ENCODE results near the gene CLDN9.

Gene CLDN9

DNA sequence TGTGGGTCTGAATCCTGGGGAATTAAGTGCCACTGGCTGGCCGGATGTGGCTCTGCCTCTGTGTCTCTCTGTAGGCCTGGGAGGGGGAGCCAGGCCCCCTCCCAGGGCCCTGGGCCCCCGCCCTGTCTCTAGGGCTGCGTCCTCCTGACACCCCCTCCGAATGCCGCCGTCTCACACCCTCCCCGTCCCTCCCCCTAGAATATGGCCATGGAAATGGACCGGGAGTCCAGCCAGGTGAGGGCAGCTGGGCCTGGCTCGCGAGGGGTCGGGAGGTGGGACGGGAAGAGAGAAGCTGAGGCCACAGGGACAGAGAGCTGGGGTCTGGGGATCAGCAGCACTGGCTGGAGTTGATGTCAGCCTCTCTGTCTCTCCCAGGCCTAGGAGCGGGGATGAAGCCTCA is 16.4 kb upstream of the CLDN9 start:
- DNase-seq: no peak

DNA sequence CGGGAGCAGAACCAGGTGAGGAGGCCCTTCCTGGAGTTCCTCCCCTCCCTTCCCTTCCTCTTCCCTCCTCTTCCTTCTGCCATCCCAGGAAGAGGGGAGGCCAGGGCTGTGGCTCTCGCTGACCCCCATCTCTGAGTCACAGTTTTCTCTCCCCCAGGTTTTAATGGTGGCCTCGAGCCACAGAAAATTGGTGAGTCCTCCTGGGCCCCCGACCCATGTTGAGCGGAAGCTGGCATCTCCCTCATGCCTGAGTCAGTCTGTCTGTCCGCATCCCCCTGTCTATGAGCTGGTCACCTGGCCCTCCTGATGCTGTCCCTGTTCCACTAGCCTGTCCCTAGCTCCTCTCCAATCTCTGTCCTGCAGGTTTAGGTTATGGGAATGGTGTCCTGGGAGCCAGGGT is 12.8 kb upstream of the CLDN9 start:
- DNase-seq: no peak

DNA sequence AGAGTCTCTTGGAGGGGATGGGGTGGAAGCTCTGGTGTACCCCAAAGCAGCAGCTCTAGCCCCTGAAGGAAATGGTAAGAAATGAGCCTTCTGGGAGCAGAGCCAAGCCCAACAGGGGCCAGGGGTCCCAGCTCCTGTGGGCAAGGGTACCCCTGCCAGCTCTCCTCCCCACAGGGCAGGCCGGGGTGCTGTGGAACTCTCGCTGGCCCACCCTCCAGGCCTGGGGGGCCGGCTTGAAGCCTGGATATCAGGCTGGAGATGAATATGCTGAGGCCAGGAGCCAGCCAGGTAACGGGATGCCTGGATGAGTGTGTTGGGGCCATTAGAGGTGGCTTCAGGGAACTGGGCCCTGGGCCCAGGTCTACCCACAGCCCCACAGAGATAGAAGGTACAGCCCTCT is 12.2 kb upstream of the CLDN9 start:
- no peak for DNase-seq

DNA sequence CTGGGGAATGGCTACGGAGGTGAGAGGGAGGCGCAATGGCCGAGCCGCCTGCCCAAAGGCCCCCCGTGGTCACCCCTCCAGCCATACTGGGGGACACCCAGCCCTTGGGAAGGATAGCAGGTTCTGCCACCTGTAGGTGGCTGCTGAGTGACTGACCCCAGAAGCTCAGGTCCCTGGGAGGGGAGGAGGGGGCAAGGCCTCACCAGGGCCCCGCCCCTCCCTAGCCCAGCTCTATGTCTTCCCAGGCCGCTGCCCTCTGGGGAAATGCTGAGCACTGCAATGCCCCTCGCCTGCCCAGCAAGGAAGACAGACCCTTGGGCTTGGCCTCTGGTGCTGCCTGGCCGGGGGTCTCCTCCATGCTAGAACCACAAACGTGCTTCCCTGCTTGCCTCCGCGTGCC is 11.4 kb upstream of the CLDN9 start:
- DNase-seq: no peak

DNA sequence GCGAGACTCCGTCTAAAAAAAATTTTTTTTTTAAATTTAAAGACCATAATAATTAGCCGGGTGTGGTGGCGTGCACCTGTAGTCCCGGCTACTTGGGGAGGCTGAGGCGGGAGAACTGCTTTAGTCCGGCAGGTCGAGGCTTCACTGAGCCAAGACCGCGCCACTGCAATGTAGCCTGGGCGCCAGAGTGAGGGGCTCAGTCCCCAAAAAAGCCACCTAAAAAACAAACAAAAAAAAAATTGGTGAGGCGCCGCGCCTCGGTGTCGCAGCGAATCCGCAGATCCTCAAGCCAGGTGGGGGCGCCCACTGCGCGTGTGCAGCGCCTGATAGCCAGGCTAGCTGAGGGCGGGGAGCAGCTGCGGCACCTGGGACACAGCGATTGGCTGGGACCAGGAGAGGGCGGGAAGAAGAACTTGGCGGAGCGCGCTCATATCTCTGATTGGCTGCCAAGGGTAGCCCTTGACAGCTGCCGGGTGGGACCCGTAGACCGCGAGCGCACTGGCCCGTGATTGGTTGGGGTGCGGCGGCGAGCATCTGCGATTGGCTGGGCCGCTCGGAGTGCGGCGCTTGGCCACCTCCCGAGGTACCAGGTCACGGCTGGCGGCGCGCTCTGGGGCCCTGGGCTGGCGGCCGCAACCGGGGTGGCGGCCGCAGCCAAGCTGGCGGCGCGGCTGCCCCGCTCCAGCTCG is 9.0 kb upstream of the CLDN9 start:
- peak; percentile 98 to 99 for DNase-seq

DNA sequence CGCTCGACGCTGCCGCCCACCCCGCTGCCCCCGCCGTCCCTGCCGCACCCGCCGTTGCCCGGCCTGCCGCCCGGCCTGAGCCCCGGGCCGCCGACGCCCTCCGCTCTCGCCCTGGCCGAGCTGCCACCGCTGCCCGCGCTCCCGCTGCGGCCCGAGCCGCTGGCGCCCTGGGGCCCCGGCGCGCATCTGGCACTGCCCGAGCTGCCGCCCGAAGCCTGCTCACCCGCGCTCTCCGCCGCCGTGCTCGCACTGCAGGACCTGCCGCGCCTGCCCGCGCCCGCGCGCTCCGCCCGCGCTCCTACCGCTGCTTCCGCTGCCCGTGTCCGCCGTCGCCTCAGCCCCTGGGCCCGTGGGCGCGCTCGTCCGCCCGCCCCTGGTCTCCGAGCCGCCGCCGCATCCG is 8.4 kb upstream of the CLDN9 start:
- no peak for DNase-seq

DNA sequence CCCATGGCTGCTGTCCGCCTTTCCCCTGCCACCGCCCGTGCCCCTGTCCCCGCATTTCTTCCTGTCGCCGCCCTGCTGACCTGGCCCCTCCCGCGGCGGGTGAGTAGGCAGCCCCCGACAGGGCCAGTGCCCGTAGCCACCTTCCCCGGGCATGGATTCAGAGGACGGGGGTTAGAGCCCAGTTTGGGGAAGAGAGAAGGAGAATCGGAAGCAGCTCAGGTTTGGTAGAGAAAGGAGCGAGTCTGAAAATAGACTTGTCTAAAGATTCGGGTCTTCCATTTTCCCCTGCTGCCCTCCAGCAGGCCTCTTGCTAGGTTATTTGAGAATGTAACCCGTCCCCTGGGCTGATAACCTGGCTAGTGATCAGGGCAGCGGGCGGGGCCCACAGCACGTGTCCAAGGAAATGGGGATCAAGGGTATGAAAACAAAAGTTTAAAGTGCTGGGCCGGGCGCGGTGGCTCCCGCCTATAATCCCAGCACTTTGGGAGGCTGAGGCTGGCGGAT is 7.9 kb upstream of the CLDN9 start:
- DNase-seq: no peak

DNA sequence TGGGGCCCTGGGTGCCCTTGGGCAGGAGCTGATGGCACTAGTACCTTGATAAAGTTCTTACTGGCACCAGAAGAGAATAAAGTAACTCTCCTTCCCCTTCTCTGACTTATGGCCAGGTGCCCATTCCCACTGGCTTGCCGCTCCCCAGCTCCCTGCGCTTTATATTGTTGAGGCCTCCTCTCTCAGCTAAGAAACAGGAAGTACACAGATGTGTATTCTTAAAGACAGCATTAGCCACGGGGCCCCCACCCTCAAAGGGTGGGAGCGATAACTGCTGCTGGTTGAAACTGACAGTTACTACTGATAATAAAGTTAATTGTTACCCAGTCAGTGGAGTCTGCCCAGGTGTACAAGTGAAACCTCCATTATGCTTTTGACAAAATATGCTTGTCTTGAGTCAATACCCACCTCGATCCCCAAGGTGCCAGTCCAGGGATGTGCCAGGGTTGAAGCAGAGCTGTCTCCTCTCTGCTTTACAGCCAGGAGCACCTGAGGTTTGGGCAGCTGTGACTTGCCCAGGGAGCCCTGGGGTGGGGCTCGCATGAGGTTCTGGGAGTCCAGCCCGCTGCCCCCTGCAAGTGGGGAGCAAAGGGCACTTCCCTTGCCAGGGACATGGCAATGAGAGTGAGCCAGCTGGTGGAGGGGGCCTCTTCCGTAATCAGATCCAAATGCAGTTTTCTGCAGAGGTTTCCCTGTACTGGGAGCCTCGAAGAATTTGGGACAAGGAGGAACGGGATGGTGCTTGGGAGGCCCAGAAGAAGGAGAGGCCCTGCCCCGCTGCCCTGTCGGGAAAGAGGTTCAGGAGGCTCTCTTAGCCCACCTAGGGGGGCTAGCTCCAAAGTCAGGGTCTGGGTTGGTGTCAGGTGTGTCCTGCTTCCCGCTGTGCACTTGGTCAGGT is 5.4 kb upstream of the CLDN9 start:
- no peak for DNase-seq

DNA sequence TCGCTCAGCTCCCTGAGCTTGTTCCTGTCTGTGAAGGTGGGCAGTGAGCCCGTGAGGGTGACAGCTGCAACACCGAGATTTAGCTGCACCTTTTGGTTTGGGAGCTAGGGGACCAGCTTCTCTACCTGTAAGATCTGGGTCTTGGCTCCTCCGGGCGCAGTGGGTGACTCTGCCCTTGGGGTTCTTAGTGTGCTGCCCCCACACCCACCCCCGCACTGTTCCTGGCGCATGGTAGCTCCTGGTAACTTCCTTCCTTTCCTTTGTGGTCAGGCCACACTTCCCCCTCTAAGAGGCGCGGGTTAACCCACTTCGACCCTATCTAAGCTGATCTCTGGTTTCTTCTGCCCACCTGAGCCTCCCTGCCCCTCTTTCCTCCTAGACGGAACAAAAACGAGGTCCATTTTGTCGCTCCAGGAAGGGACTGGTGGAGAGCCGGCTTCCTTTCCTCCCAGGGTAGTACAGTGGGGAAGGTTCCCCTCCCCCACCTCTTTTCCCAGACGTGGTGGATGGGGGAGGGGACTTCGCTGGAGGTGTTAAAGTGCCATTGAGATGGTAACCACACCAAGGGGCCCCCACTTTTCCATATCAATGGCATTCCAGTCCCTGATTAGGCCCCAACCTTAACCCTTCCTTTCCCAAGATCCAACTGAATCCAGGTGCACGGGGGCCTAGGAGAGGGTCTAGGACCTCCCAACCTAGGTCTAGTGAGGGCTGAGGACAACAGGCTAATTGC is 4.6 kb upstream of the CLDN9 start:
- DNase-seq: no peak

DNA sequence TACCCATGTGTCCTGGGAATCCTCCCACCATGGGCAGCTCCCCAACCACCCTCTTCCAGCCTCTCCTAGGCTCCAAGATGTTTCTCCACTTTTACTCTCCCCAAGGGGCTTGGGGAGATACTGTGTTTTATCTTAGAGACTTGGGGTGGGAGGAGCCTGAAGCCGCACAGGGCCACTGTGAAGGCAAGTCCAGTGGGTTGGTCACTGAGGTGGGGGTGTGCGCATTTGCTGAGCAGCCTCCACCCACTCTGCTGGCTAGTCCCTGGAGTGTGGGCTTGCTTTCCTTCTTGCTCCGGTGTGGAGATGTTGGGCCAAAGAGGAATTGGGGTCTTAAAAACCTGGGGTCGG is 4.1 kb upstream of the CLDN9 start:
- DNase-seq: no peak

DNA sequence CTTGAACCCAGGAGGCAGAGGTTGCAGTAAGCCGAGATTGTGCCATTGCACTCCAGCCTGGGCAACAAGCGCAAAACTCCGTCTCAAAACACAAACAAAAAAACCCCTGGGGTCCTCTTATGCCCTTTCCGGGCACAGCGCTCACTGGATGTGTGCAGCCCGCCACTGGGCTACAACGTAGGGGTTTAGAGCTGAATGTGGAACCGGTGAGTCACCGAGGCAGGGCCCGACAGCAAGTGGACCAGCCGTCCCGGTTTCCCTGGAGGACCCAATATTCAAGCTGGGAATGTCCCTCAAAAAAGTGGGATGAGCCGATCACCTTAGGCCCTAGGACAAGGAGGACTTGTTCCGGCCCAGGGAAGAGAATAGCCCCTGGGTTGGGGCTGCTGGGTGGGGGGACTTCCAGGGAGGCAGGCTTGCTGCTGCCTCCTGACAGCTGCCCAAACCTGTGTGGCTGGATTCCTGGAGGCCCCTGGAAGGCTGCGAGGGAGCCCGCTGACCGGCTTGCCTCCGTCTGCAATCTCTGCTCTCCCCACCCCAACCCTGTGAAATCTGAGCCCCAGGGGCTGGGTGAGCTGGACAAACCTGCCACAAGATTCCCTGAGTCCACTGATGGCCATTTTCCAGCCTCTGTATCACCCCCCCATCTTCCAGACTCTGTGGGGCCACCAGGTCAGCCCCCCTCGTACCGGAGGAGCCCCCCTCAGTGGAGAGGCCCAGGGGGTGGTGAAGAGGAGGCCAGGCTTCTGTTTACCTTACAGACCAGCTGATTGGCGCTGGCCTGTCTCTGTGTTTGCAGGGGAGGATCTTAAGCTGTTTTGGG is 2.9 kb upstream of the CLDN9 start:
- DNase-seq: no peak

DNA sequence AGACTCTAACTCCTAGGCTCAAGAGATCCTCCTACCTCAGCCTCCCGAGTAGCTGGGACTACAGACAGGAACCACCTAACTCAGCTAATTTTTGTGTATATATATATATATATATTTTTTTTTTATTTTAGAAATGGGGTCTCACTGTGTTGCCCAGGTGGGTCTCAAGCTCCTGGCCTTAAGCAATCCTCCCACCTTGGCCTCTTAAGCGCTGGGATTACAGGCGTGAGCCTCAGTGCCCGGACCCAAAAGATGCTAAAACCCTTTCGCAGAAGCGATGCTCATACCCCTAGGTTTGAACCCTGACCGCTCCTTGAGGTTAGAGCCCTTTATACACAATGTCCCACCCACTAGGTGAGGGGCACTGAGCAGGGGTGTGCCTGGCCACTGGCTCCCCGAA is 2.2 kb upstream of the CLDN9 start:
- DNase-seq: no peak

DNA sequence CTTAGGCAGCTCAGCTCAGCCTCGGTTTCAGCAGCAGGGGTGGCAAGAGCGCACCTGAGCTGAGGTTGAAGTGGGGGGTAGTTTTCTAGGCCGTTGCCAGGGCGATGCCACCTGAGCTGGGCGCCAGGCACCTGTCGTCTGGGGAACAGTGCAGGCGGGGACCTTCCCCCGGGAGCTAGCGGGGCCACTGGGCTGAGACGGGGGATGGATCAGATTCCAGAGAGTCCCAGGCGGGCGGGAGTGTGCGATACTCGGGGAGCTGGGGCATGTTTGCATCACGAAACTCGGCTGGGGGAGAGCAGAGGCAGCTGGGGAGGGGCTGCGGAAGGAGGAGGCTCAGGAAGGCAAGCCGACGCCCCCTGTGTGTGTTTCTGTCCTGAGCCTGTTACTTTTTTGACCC is 477 bp upstream of the CLDN9 start:
- DNase-seq: no peak

DNA sequence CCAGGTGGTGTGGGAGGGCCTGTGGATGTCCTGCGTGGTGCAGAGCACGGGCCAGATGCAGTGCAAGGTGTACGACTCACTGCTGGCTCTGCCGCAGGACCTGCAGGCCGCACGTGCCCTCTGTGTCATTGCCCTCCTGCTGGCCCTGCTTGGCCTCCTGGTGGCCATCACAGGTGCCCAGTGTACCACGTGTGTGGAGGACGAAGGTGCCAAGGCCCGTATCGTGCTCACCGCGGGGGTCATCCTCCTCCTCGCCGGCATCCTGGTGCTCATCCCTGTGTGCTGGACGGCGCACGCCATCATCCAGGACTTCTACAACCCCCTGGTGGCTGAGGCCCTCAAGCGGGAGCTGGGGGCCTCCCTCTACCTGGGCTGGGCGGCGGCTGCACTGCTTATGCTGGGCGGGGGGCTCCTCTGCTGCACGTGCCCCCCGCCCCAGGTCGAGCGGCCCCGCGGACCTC is 798 bp downstream of the CLDN9 start:
- no peak for DNase-seq

DNA sequence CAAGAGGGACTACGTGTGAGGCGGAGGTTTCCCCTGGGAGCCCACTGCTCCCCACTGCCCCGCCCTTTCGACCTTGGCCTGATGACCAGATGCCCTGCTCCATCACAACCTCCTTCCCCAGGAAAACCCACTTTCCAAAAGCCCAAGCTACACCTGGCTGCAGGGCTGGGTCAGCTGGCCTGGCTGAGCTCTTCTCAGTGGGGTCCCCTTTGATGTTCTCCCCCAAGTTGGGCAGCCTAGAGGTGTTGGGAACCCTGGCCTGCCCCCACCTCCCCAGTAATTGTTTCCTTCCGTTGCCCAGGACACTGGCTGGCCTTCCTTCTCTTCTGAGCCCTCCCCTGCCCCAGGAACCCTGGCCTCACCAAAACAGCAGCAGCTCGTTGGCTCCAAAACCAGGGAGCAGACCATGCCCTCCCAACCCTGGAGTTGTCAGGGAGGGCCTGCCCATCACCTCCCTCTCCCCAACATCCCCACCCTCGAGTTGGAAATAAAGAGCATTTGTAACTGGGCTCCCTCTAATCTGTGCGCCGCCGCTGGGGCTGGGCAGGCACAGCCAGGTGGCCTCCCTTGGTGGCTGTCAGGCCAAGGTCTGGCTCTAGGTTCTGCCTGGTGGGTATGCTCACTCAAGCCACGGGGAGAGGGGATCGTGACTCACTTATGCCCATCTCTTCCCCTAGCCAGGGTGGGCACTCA is 1.4 kb downstream of the CLDN9 start:
- DNase-seq: no peak

DNA sequence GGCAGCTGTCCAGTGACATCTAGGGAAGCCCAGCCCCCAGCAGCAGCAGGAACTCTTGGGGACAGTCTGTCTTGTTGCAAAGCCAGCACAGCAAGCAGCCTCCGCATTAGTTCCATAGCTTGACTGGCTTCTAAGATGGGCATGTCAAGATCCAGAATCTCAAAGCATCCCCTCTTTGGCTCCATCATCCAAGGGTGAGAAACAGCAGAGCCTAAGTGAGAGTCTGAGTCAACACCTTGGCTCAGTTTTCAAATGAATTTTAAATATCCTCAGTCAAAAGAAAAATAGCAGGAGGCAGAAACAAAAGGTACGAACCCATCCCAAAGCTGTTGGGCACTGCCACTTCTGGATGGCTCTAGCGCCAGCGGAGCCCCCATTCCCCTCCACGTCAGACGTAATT is 2.2 kb downstream of the CLDN9 start:
- DNase-seq: no peak

DNA sequence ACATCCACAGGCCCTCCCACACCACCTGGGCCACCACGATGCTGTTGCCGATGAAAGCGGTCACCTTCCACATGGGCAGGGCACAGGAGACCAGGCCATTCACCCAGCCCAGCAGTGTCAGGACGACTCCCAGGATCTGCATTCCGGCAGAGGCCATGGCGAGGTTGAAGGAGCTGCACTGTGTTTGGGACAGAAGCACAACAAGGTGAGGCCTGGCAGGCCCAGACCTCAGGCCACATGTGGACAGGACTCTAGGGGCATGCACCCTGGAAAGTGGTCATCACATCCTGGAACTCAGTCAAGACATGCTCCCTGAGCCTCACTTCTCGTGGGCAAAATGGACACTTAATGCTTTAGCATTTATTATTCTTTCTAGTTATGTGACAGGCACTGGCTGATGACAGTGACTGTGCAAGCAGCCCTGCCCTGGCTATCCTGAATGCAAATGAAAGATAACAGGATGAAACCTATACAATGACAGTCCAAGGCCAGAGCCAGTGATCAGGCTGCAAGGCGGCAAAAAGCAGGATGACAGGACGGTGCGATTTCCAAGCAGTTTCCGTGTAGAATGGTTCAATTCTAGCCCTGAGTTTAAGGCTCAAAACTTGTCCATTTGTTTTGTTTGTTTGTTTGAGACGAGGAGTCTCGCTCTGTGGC is 3.3 kb downstream of the CLDN9 start:
- no peak for DNase-seq

DNA sequence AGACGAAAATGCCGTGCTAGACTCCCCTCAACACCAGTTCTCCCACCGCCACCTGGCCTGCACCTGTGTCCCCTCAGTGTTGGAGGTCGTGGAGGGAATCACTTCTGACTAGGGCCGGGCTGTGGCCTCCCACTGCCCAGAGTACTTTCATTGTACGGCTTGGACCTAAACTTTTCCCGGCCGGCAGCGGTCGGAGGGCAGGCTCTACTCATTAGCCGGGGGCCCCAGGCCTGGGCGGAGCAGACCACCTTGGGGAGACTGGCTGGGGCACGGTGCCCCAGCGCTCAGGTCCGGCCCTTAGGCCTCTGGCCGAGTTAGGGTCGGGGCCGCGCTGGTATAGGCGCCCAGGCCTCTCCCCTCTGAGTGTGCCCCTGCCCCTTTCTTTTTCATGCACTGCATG is 4.6 kb downstream of the CLDN9 start:
- no peak for DNase-seq

DNA sequence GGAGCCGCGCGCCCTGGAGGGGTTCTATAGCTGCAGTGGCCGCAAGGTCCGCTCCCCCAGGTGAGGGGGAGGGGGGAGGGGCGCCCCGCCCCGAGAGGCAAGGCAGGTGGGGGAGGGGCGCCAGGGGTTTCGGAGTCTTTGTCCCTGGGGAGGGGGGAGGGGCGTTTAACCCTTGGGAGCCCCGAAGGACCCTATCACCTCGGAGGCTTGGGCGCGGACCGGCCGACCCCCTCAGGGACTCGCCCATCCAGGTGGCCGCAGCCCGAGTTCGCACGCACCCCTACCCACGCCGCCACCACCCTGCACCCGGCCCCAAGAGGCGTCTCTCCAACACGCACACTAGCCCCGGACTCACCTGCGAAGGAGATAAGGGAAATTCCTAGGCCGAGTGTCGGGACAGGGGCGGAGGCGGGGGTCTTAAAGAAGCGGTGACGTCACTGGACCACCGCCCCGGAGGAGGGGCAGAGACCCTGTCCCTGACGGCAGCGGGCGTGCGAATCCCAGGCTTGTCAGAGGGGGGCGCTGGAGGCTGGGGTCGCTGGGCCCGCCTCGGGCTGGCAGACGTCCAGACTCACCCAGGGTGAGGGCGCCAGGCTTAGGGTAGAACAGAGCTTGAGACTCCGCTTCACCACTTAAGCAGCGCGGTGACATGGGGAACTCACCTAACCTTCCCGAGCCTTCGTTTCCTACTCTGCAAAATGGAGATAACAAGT is 5.2 kb downstream of the CLDN9 start, which contains the start of gene CLDN6:
Gene CLDN6 (minus strand): TSS at position 390 of the 713 bp plus-strand sequence. CDS start 2,162 bp downstream, outside the sequence.
- no peak for DNase-seq

DNA sequence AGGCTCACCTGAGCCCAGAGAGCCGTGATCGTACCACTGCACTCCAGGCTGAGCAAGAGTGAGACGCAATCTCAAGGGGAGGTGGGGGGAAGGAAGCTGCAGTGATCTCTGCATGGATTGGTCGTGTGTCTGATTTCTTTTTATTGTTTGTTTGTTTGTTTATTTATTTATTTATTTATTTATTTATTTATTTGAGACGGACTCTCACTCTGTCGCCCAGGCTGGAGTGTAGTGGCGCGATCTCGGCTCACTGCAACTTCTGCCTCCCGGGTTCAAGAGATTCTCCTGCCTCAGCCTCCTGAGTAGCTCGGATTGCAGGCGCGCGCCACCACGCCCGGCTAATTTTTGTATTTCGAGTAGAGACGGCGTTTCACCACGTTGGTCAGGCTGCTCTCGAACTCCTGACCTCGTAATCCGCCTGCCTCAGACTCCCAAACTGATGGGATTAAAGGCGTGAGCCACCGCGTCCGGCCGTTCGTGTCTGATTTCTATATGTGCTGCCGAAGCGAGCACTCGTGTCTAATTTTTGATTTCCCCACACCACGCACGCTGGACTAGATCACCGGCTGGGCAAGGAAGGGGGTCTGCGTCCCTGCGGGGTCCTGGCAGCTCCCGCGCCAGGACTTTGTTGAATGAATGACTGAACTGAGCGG is 7.0 kb downstream of the CLDN9 start:
- no peak for DNase-seq
